GM21825 (cell line): ENCODE measurements around the gene PRIM2.
"Not testable (repeated sequence)": the region's sequence is repeated elsewhere in the genome, so short reads cannot be mapped to it uniquely, and the experiment has no call there.

ENCODE experiments used
- ATAC-seq: cut with Tn5 transposase; IDR thresholded peaks from one replicate; pipeline ENCODE4 v1.9.1; 2021; ENCODE audit warnings: mild to moderate bottlenecking, moderate library complexity; ENCODE audit not compliant: unreplicated experiment

PRIM2 gene

DNA sequence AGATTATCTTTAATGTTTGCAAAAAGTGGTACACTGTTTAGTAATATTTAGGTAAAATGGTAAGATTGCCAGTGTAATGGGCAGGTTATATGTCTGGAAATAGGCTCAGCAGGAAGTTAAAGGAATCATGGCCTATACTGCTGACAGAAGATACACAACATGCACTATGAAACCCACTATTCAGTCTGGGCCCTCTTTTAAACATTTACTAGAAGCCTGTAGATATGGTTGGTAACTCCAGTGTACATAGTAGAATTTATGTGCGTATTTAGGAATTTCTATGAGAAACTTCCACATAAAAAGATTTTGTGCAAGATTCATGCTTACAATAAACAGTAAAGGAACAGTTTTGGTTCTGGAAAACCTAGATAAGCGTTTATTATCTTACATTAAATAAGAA is 178.8 kb downstream of the PRIM2 start:
- not testable (repeated sequence) for ATAC-seq

DNA sequence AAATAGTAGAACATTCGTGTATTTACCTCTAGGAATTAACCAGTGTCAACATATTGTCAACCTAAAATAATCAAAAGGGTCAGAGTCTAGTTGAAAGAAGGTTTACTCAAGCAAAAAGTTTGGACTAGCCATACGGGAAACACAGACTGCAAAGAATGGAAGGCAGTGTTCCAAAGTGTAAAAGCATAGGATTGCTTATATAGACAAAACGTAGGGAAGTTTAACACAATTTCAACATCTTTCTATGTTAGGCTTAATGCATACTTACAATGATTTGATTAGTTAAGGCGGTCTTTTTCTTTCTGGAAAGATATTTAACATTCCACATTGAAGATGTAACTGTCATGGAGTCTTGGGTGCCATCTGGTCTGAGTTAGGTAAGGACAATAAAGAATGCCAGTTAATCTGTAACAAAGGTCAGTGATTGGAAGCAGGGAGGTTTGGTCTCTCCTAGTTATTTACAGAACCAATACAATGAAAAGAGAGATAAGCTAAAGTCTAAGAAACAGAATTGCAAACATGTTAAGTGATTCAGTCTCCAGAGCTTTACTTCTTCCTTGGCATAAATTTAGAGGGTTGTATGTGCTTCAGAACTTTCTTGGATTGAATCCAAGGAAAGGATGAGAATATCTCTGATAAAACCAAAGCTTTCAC is 183.1 kb downstream of the PRIM2 start:
- not testable (repeated sequence) for ATAC-seq

DNA sequence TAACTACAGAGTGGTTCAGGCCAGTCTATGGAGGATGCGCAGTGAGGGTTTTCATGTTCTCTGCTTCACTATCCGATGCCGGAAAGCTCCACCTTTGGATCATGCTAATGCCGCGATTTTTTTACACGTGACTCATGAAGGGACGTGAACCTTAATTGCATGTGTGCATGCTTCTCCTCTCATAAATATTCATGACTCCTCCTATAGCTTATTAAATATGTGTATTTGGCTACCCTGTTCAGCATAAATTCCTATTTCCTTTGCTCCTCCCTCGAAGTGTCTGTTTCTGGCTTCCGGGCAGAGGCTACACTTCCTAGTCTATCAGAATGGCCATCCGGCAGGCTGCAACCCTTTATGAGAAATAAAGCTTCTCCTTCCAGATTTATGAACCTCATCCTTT is 185.0 kb downstream of the PRIM2 start:
- not testable (repeated sequence) for ATAC-seq

DNA sequence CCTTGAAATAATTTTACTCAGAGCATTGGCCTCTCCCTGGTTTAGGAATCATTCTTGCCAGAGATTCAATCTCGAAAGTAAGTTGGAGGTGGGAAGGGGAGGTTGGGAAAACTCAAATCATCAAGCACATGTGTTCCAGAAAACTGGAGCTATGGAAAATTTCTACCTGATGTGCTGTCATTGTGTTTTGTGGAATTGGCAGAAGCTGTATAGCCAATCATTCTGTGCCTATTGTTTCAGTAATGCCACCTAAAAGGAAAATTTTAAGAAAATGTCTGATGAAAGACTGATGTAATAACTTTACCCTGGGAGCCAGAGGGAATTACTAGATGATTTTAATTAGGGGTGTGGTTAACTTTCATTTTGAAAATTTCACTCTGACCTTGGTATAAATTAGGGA is 187.8 kb downstream of the PRIM2 start:
- not testable (repeated sequence) for ATAC-seq

DNA sequence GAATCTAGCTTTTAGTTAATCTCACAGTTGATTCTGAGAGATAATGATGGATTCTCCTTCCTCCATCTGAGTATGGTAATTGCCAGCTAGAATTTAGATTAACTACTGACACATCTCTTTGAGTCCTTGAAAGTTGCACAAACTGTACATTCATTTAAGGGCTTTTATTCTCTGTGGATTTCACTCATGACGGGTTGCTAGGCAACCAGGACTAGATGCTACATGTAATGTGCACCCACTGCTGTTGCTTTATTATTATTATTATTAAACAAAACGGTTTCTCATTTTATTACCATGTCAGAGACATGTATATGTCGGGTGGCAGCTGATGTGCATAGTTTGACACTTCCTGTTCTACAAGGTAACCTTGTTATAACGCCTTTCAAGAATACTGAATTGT is 193.0 kb downstream of the PRIM2 start:
- ATAC-seq, result not testable (repeated sequence)

DNA sequence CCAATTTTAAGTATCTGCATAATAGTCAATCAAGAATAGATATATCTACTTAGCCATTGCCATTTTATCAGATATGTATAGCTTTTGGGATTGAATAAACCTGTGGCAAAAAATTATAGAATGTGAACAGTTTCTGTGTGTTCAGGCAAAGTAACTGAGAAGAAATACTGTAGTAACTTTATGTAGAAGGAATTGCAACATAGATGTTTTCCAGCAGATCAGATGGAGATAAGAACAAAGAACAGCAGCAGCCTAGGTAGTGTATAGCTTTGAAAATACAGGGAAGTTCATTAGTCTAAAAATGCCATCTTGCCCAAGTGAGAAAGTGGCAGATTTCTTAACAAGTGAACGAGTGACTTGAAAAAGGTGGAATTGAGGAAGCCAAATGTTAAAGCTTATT is 197.7 kb downstream of the PRIM2 start:
- ATAC-seq, result not testable (repeated sequence)

DNA sequence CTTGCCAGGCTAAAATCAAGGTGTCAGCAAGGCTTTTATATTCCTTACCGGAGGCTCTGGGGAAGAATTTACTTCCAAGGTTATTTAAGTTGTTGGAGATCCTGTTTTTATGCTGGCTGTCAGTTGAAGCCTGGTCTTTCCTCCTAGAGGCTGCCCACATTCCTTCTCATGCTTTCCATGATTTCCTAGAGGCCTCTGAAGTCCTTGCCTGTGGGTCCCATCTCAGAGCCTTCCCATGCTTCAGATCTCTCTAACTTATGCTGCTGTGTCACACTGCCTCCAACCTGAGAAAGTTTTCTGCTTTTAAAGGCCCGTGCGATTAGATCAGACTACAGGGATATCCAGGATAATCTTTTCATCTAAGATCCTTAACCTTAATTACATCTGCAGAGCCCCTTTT is 198.4 kb downstream of the PRIM2 start:
- not testable (repeated sequence) for ATAC-seq

DNA sequence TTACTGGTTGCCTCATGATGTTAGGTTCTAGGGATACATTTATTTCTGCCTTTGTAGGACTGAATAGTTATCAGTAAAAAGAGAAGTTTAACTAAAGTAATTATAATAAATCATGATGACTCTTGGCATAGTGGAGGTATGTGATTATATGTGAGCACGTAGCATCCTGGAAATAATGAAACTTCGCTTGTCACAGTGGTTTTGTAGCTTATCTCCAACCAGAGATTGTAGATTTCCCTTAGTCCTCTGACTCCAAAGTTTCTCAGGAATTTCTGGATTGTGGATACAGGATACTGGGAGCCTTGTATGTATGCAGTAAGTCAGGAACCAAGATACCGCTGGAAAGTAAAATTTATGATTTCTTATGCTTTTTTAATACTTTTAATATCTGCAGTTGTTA is 199.3 kb downstream of the PRIM2 start:
- not testable (repeated sequence) for ATAC-seq

DNA sequence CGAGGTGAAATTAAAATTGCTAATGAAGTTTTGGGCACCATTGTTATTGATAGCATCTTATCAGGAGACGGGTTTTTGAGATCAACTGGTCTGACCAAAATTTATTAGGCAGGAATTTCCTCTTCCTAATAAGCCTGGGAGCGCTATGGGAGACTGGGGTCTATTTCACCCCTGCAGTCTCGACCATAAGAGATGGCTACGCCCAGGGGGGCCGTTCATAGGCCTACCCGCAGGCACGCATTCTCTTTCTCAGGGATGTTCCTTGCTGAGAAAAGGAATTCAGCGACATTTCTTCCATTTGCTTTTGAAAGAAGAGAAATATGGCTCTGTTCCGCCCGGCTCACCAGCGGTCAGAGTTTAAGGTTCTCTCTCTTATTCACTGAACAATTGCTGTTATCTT is 201.8 kb downstream of the PRIM2 start:
- ATAC-seq, result not testable (repeated sequence)

DNA sequence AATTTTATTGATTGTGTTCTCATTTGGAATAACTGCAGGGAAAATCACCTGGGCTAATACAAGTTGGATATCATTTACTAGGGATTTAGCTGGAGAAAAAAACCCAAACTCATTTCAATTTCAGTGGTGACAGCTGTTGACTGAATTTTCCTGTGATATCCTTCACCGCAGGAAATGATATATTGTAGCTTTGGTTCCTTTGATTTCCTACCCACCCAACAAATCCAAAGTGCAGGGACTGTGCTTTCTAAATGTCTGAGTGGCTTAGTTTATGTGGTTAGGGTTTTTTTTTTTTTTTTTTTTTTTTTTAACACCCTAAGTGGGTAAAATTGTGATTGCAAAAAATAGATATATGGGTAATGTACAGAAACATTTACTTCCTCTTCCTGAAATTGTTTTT is 203.7 kb downstream of the PRIM2 start:
- ATAC-seq, result not testable (repeated sequence)

DNA sequence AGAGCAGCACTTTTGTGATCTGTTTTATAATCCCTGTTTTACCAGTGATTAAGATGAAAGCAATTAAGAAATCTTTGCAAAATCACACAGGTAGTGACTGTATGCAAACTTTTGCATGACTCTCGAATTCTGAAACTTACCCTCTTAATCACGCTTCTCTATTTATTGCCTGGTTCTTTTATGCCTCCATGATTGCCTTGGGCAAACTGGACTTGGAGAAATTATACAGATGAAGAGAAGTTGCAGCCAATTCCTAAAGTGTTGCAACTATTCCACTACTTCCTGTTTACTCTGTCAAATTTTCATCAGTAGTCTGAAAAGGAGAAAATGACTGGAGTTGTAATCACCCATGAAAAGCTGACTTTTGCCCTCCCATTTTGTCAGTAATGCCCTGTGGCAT is 205.8 kb downstream of the PRIM2 start:
- not testable (repeated sequence) for ATAC-seq

DNA sequence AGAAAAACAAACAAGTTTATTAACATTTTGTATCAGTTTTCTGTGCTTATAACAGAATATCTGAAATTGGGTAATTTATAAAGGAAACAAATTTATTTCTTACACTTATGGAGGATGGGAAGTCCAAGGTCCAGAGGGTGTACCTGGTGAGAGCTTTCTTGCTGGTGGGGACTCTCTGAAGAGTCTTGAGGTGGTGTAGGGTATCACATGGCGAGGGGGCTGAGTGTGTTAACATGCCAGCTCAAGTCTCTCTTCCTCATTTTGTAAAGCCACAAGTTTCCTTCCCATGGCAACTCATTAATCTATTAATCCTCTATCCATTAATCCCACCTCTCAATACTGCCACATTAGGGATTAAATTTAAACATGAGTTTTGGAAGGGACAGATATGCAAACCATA is 212.3 kb downstream of the PRIM2 start:
- ATAC-seq, result not testable (repeated sequence)

DNA sequence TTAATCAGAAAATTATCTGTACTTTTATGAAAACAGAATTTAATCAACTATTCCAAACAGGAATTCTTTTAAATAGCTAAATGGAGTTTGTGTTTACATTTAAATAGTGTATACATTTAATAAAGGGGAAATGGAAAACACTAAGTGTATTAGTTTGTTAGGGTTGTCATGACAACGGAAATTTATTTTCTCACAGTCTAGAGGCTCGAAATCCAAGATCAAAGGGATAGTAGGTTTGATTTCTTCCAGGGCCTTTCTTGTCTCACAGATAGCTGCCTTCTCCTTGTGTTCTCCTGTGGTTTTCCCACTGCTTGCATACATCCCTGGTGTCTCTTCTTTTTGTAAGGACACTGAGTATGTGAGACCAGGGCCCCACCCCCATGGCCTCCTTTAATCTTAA is 215.2 kb downstream of the PRIM2 start:
- not testable (repeated sequence) for ATAC-seq

DNA sequence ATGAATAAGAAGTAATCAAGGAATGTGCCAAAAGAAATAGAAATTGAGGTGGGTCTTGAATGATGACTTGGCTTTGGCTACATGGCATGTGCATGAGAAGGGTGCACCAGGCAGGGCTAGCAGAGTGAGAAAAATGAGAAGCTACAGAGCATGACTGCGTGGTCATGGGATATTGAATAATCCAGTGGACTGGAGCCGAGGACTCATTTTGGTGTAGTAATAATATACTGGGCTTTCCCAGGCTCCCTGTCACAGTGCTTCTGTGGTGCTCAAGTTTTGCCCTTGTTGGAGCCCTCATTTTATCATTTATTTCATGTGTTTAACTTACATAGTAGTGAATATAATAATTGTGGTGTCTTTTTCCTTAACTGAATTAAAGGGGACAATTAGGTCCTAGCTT is 217.7 kb downstream of the PRIM2 start:
- not testable (repeated sequence) for ATAC-seq

DNA sequence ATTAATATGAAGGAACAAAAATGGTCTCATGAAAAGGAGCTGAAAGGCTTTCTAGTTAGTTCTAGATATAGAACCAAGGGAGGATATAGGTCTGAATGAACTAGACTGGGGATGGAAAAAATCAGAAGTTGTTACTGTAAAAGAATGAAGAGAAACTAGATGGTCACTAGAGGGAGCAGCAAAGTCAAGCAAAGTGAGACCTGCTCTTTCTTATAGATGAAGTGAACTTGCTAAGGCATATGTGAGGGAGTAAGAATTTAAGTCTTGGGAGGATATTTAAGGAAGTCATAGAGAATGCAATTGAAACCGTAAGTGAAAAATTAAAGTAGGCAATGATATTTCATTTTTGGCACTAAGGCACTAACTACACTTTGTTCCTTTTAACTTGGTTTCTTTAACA is 218.6 kb downstream of the PRIM2 start:
- ATAC-seq, result not testable (repeated sequence)

DNA sequence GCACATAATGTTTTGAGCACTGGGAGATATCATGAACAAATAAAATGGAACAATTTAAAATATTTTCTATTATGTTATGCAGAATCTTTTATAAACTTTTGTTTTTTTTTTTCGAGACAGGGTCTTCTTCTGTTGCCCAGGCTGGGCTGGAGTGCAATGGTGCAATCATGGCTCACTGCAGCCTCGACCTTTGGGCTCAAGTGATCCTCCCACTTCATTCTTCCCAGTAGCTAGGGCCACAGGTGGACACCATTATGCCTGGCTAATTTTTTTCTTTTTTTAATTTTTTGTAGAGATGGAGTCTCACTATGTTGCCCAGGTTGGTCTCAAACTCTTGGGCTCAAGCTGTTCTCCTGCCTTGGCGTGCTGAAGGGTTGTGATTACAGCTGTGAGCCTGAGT is 220.5 kb downstream of the PRIM2 start:
- ATAC-seq, result not testable (repeated sequence)

DNA sequence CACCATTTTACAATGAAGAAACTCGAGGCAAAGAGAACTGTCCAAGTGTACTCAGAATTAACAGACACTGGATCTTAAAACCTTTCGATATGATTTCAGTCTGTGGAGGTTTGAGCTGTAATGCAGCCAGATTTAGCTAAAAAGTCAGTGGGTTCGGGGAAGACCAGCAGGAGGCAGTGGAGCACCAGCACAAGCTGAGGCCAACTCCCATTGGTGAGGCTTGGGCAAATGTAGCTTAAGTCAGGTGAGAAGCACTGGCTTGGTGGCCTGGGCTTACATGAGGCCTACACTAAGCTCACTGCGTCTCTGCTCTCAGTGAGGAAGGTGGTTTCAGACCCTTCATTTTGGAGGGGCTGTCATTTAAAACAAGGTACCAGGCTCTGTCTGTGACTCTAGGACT is 234.5 kb downstream of the PRIM2 start:
- ATAC-seq, result not testable (repeated sequence)

DNA sequence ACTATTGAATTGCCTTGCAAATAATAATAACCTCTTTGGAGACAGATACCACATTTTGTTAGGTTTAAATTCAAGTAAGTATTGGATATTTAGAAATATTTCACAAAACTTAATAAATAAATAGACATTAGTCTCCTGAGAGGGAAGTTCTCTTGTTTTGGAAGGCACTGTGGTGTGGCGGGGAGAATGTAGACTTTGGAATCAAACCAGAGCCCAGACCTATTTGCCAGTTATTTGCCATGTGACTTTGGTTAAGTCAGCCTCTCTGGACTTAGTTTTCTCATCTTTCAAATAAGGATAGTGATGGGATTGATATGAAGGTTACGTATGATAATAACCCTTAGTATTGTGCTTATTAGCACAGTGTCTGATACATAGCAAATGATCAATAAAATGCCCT is 240.4 kb downstream of the PRIM2 start:
- ATAC-seq, result not testable (repeated sequence)

DNA sequence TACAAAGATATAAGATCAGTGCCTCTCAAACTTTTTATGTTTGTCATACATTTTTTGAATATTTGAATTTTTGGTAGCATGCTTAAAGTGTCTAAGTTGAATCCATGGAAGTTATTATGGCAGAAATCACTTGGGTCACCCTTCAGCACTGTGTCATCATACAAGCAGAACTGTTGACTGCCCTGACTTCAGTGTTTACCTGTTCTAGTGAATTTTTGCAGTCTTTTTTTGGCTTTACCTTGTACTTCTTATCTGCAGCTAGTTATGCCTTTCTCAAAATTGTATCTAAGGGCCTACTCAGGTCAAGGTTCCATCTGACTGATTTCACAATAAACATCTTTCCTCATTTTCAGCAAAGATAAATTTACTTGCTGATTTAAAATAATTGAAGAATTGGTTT is 241.7 kb downstream of the PRIM2 start:
- ATAC-seq, result not testable (repeated sequence)

DNA sequence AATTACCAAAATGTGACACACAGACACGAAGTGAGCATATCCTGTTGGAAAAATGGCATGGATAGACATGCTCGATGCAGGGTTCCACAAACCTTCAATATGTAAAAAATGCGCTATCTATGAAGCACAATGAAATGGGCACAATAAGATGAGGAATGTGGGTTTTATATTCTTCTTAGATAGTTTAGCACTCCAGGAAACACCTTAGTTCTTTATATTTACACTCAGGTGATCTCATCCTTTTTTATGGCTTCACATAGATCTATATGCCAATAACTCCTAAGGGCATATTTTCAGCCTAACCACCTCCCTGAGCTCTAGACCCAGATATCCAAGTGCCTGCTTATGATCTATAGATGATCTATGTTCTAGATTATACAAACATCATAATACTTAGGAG is 244.8 kb downstream of the PRIM2 start:
- not testable (repeated sequence) for ATAC-seq

DNA sequence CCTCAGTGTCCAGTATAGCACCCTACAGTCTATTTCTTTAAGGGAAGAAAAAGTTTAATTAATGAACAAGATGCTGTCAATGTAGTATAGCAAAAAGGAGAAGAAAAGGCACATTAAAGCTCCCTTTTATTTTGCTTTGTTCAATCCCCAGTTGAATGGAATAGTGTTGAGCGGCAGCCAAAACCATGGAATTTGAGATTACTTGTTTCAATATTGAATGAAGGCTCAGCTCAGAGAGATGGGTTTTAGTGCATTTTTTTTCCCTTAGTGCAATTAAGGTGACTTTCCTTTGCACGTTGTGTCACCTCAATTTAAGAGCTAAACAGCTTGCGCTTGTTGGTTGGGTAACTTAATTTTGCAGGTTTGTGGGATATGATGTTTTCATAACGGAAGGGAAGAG is 254.7 kb downstream of the PRIM2 start:
- ATAC-seq, result not testable (repeated sequence)

DNA sequence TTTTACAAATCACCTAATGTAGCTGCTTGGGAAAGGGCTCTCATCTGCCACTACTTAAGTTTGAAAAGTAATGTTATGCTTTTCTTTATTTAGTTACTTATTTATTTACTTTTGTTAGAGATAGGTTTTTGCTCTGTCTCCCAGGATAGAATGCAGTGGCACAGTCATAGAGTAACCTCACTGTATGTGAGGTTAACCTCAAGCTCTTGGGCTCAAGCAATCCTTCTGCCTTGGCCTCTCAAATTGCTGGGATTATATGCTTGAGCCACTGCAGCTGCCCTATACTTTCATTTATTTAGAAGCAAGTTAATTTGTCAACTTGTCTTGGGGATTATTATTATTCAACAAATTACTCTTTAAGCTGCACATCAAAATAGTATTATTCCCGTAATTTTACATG is 255.4 kb downstream of the PRIM2 start:
- not testable (repeated sequence) for ATAC-seq

DNA sequence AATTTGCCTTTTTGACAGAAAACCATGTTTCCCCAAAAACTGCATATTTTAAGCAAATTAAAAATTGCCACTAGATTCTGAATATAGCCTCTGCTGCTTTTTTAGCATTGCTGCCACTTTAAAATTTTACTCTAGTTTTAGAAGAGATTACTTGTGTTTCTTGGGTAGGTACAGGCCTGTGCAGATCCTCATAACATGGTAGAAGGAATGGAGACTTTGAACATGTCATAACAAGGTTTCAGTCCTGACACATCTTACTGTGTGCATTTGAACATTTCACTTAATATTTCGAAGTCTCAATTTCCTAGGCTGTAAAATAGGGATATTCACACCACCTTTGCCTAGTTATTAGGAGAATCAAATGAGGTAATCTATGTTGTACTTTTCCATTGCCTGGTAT is 259.6 kb downstream of the PRIM2 start:
- ATAC-seq, result not testable (repeated sequence)
